DOHH2 (cell line): ENCODE measurements around the gene OBP2A.

ENCODE experiments used
- CTCF ChIP-seq: fragments of 200-600 bp; sonication (generic); IDR thresholded peaks from one replicate; pipeline ENCODE4 v1.5.1; 2014; ENCODE audit warnings: antibody characterized with exemption, mild to moderate bottlenecking, low read depth, low read length; ENCODE audit not compliant: poor library complexity, severe bottlenecking
- EZH2phosphoT487 ChIP-seq: fragments of 200-600 bp; sonication (generic); IDR thresholded peaks from 2 replicates; pipeline ENCODE4 v1.6.1; 2017; ENCODE audit warnings: borderline replicate concordance, mild to moderate bottlenecking, antibody characterized with exemption, low read length, moderate library complexity, mixed read lengths

GRCh38 chr9:135579889-135580660, 34.1 kb downstream of the OBP2A start:
- TF ChIP-seq CTCF (no peak), EZH2phosphoT487 (no peak)
